Measurements from ENCODE around the gene MINDY2.
"Not testable (repeated sequence)": the region's sequence is repeated elsewhere in the genome, so short reads cannot be mapped to it uniquely, and the experiment has no call there.

The MINDY2 gene

DNA sequence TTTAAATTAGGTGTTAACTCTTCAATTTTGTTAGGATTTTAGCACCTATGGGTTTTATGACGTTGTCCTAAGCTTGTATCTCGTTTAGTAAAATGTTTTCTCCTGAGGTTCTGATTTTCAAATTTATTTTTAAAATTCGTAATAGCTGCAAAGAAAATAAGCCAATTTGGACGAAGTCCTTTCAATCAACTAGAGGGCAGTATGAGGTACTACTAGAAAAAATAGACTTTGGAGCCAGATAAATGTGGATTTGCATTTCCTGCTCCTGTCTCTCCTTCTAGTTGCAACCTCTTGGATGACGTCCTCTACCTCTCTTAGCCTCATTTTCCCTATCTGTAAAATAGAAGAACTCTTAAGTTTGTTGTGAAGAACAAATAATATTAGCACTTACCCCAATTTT, 81.2 kb downstream of the MINDY2 start:
- no peak overlapping the region for H3K27ac ChIP-seq
- no peak overlapping the region for H3K4me3 ChIP-seq
- no peaks in the 10 kb centered on the region for H4K20me1 ChIP-seq
- TF ChIP-seq Cebpa-rat (IDR thresholded peaks at IDR 0.05), result no peak
- H3K9me3 ChIP-seq, result no peaks in the 10 kb centered on the region
- H3K27me3 ChIP-seq, result no peaks in the 10 kb centered on the region
- no peak overlapping the region for H3K4me2 ChIP-seq
- H3K9ac ChIP-seq, result no peak overlapping the region
- peaks cover 73% of the 10 kb centered on the region for H3K36me3 ChIP-seq
- H3K4me1 ChIP-seq, result no peaks in the 10 kb centered on the region

- Histone ChIP-seq H4K20me1 (no peaks in the 10 kb centered on the region), H3K36me3 (peaks cover 51% of the 10 kb centered on the region), H3K9ac (no peak overlapping the region), H3K27me3 (no peaks in the 10 kb centered on the region), H3K4me3 (no peak overlapping the region), H3K4me2 (no peak overlapping the region), H3K9me3 (no peaks in the 10 kb centered on the region), H3K4me1 (no peaks in the 10 kb centered on the region), H3K27ac (no peak overlapping the region)
- no peak for TF ChIP-seq Cebpa-rat (IDR thresholded peaks at IDR 0.05)
Observed at GRCh38 chr15:58854593-58854992, 83.5 kb downstream of the MINDY2 start.

DNA sequence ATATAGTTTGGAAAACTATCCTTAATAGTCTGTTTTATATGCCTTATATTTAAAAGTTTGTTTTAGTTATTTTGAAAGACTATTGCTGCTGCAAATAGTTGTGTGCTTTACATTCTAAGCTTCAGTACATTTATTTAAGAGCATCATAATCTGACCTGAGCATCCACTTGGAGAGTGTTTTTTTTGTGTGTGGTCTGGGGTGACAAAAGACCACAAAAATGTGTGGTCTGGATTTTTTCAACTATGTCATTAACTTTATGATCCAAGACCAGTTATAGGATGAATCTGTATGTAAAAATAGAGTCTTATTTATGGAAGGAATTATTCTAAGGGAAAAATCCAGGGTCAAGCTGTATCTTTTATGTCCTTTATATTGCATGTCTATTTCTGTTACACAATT, 85.0 kb downstream of the MINDY2 start:
- Histone ChIP-seq H3K27ac (no peak overlapping the region), H3K4me1 (no peaks in the 10 kb centered on the region), H3K4me2 (no peak overlapping the region), H4K20me1 (no peaks in the 10 kb centered on the region), H3K4me3 (no peak overlapping the region), H3K9ac (no peak overlapping the region), H3K36me3 (peaks cover 42% of the 10 kb centered on the region), H3K27me3 (no peaks in the 10 kb centered on the region), H3K9me3 (no peaks in the 10 kb centered on the region)
- no peak for TF ChIP-seq Cebpa-rat (IDR thresholded peaks at IDR 0.05)

DNA sequence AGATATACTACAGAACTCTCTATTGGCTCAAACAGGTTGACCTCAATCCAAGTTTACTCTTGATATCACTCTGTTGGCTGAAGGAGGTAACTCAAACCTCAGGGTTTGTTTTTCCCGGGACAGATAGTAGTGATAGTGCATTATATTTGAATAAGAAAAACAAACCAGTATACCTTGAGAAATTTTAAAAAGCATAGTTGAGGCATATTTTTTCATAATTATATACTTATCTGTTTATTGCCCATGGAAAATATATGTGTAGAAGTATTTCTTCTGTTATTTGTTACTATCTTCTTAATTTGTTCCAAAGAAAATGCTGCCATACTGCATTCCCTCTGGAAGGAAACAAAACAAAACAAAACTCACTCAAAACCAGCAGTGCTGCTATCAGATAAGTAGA, 85.5 kb downstream of the MINDY2 start:
- H3K27ac ChIP-seq, H3K9ac ChIP-seq, H4K20me1 ChIP-seq, H3K4me3 ChIP-seq, H3K4me1 ChIP-seq, H3K27me3 ChIP-seq, H3K9me3 ChIP-seq, H3K4me2 ChIP-seq: not testable (repeated sequence)
- H3K36me3 ChIP-seq, result peaks cover 38% of the 10 kb centered on the region

- Histone ChIP-seq H4K20me1 (no peaks in the 10 kb centered on the region), H3K27me3 (peaks cover 12% of the 10 kb centered on the region)
- TF ChIP-seq Cebpa-rat (IDR thresholded peaks at IDR 0.05), result no peak
Observed at GRCh38 chr15:58862326-58862725, 91.2 kb downstream of the MINDY2 start.

DNA sequence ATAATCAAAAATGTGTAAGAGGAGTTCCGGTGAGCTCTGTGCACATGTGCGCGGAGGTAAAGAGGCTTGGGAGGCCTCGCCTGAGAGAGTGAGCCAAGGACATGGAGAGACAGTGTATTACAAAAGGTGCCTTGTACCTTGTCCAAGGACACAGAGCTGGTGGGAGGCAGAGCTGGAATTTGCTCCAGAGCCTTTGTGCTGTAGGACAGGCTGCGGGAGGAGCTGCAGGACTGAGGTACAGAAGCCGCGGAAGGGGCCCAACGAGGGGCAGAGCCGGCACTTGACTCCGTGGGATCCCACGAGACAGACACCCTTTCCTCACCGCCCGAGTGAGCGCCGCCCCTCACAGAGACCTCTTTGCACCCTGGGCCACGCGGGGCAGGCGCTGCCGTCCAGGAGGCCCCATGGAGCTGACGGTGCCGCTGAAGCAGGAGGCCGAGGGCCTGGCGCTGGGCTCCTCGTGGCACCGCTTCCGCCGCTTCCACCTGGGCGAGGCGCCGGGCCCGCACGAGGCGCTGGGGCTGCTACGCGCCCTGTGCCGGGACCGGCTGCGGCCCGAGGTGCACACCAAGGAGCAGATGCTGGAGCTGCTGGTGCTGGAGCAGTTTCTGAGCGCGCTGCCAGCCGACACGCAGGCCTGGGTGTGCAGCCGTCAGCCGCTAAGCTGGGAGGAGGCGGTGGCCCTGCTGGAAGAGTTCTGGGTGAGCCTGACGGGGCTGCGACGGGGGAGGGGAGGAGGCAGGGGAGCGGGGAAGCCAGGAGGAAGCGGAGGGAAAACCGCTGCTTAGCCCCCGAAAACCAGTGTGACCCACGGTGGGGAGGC, 93.7 kb downstream of the MINDY2 start:
- Histone ChIP-seq H3K27ac (no peak overlapping the region), H4K20me1 (no peaks in the 10 kb centered on the region), H3K27me3 (peaks cover 12% of the 10 kb centered on the region), H3K4me2 (peak overlapping the region; percentile 50), H3K36me3 (no peaks in the 10 kb centered on the region), H3K4me1 (peaks cover 6% of the 10 kb centered on the region), H3K9ac (no peak overlapping the region), H3K9me3 (peaks cover 13% of the 10 kb centered on the region), H3K4me3 (no peak overlapping the region)
- no peak for TF ChIP-seq Cebpa-rat (IDR thresholded peaks at IDR 0.05)

More at GRCh38 chr15:58862326-58862725, 91.2 kb downstream of the MINDY2 start:
- H3K27ac ChIP-seq, result no peak overlapping the region
- H3K36me3 ChIP-seq, result no peaks in the 10 kb centered on the region
- no peak overlapping the region for H3K9ac ChIP-seq
- no peak overlapping the region for H3K4me2 ChIP-seq
- H3K4me1 ChIP-seq, result peaks cover 6% of the 10 kb centered on the region
- H3K4me3 ChIP-seq, result no peak overlapping the region
- H3K9me3 ChIP-seq, result peaks cover 13% of the 10 kb centered on the region

DNA sequence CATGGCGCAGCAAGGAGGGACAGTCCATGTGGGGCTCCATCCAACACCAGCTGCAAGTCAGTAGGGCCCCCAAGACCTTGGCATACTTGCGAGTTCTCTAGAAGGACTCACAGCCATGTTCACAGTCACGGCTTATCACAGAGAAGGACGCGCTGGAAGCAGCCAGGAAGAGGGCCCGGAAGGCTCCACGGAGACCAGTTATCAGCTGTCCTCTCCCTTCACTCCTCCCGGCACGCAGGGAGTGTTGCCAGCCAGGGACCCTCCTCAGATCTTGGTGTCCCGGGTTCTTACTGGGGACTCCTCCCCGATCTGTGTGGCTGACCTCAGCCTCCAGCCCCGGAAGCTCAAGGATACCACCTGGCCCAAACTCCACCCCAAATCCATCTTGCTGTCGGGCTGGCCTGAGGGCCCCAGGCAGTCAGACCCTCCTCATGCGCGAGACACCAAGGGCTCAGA, 94.4 kb downstream of the MINDY2 start:
- Histone ChIP-seq H3K4me1 (peaks cover 6% of the 10 kb centered on the region), H3K27ac (no peak overlapping the region), H4K20me1 (no peaks in the 10 kb centered on the region), H3K9ac (no peak overlapping the region), H3K9me3 (peaks cover 13% of the 10 kb centered on the region), H3K27me3 (peaks cover 12% of the 10 kb centered on the region), H3K4me3 (no peak overlapping the region), H3K36me3 (no peaks in the 10 kb centered on the region), H3K4me2 (no peak overlapping the region)
- no peak for TF ChIP-seq Cebpa-rat (IDR thresholded peaks at IDR 0.05)

DNA sequence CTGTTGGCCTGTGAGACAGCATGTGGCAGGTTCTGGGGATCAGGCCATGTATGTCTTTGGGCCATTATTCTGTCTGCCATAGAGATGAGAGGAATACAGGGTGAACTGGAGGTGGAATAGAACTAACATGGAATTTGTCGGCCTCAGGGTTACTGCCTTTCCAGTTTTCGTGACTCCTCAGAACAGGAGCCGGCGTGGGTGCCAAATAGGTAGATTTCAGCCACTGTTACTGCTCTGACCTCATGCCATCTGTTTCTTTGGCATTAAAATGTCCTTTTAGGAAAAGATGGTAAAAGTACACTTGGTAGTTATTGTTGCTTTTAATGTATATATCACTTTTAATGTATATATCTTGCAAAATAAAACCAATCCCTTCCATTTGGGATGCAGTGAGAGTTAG, 96.8 kb downstream of the MINDY2 start:
- Histone ChIP-seq H3K36me3 (no peaks in the 10 kb centered on the region), H3K4me2 (no peak overlapping the region), H3K4me3 (no peak overlapping the region), H3K4me1 (peaks cover 6% of the 10 kb centered on the region), H4K20me1 (no peaks in the 10 kb centered on the region), H3K9me3 (peaks cover 13% of the 10 kb centered on the region), H3K9ac (no peak overlapping the region), H3K27ac (no peak overlapping the region), H3K27me3 (peaks cover 12% of the 10 kb centered on the region)
- no peak for TF ChIP-seq Cebpa-rat (IDR thresholded peaks at IDR 0.05)

DNA sequence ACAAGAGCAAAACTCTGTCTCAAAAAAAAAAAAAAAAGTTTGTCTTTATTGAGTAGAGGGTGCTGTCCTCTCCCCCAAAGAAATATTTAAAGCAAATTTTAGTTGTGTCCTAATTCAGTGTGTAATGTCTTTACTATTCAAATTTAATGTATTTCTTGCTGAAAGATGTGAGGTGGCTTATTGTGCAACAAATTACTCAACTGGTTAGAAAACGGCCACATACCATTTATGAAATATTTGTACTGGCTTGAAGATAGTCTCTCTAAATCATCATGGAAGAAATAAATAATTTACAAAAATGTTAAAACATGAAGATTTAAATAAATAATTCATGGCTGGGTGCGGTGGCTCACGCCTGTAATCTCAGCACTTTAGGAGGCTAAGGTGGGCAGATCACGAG, 99.3 kb downstream of the MINDY2 start:
- Histone ChIP-seq H3K27ac (no peak overlapping the region), H3K27me3 (peaks cover 1% of the 10 kb centered on the region; the same call in 1 of the 2 replicates), H3K9me3 (peaks cover 3% of the 10 kb centered on the region; the same call in 1 of the 2 replicates), H3K4me3 (no peak overlapping the region), H3K9ac (no peak overlapping the region), H4K20me1 (no peaks in the 10 kb centered on the region), H3K36me3 (peaks cover 6% of the 10 kb centered on the region; the same call in 1 of the 2 replicates), H3K4me1 (no peaks in the 10 kb centered on the region), H3K4me2 (no peak overlapping the region)
- no peak for TF ChIP-seq Cebpa-rat (IDR thresholded peaks at IDR 0.05)

GRCh38 chr15:58873267-58873666, 102.2 kb downstream of the MINDY2 start:
- H3K27ac ChIP-seq, result no peak overlapping the region
- TF ChIP-seq Cebpa-rat (IDR thresholded peaks at IDR 0.05), result no peak
- no peaks in the 10 kb centered on the region for H3K27me3 ChIP-seq
- no peak overlapping the region for H3K4me3 ChIP-seq
- peaks cover 30% of the 10 kb centered on the region for H3K36me3 ChIP-seq
- H3K9me3 ChIP-seq, result no peaks in the 10 kb centered on the region
- H3K4me1 ChIP-seq, result no peaks in the 10 kb centered on the region
- no peak overlapping the region for H3K4me2 ChIP-seq
- no peaks in the 10 kb centered on the region for H4K20me1 ChIP-seq
- no peak overlapping the region for H3K9ac ChIP-seq

Measured in BLaER1 (cell line).